ENCODE measurements around the gene NRCAM.

GRCh38 chr7:108464743-108465142 lies 8.5 kb upstream of the NRCAM start:
- TF ChIP-seq, protein P1, sequence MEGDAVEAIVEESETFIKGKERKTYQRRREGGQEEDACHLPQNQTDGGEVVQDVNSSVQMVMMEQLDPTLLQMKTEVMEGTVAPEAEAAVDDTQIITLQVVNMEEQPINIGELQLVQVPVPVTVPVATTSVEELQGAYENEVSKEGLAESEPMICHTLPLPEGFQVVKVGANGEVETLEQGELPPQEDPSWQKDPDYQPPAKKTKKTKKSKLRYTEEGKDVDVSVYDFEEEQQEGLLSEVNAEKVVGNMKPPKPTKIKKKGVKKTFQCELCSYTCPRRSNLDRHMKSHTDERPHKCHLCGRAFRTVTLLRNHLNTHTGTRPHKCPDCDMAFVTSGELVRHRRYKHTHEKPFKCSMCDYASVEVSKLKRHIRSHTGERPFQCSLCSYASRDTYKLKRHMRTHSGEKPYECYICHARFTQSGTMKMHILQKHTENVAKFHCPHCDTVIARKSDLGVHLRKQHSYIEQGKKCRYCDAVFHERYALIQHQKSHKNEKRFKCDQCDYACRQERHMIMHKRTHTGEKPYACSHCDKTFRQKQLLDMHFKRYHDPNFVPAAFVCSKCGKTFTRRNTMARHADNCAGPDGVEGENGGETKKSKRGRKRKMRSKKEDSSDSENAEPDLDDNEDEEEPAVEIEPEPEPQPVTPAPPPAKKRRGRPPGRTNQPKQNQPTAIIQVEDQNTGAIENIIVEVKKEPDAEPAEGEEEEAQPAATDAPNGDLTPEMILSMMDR (IDR thresholded peaks at IDR 0.05; ENCODE audit: insufficient read depth, low read depth, low read length): no peak
- TF ChIP-seq EZH2 (IDR thresholded peaks at IDR 0.05; ENCODE audit: insufficient read depth, low read length): no peak
